HG03280 (cell line): Measurements from ENCODE around the gene SFSWAP.

Source experiments
- ATAC-seq: cut with Tn5 transposase; IDR thresholded peaks from one replicate; pipeline ENCODE4 v1.9.1; 2021; ENCODE audit warnings: mild to moderate bottlenecking, moderate library complexity; ENCODE audit not compliant: unreplicated experiment

The SFSWAP gene

GRCh38 chr12:131830914-131831571 is 120.2 kb downstream of the SFSWAP start:
- ATAC-seq: no peak

- ATAC-seq: no peak
Measured at GRCh38 chr12:131831635-131832041, 120.7 kb downstream of the SFSWAP start.

GRCh38 chr12:131832321-131833231 is 121.7 kb downstream of the SFSWAP start:
- ATAC-seq: no peak

DNA sequence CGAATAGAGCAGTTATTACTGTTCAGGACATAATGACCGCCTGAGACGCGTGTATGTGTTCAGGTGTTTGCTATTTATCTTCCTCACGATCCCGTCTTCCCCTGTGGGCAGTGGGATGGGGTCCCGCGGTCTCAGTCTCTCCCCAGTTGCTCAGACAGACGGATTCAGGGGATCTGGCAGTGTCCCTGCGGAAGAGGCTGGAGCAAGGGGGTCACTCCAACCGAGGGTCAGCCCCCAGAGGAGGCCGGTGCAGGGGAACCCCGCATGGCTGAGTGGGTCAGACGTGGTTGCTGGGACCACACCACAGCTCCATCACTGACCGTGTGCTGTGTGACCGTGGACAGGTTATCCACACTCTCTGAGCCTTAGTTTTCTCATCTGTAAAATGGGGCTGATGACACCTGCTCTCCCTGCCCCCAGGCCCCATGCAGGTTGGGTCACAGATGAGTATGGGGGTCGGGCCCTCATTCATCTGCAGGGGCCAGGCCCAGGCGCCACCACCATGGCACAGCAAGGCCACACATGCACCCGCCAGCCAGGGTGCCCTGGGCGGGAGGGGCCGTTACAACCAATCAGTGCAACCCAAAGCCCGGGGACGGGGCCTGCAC is 122.5 kb downstream of the SFSWAP start:
- no peak for ATAC-seq

DNA sequence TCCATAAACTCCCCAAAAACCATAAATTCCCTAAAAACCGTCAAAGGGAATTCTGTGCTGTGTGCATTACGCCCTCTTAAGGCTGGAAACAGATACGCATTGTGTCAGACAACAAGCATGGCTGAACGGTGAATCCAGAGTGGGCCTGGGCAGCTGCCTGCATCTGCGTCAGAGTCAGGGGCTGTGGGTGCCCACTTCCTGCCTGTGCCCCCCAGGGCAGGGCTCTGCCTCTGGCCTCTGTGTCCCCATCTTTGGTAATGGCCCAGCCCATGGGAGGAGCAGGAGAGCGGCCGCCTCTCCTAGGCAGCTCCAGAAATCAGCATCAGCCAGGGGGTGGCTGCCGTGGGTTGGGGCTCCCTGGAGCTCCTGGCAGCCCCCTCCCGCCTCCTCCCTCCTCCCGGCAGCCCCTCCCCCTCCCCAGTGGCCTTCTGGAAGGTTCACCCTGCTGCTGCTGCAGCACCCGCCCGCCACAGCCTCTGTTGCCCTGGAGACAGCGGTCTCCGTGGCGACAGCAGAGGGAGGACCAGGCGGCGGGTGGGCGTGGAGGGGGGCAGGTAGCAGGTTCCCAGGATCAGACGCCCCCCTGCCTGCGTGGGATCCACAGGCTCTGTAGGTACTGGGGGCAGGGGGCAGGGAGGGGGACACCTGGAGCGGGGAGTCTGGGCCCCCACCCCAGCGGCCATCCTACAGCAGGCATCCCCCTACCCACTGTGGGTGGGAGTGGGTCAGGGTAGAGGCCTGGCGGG is 123.2 kb downstream of the SFSWAP start:
- no peak for ATAC-seq

DNA sequence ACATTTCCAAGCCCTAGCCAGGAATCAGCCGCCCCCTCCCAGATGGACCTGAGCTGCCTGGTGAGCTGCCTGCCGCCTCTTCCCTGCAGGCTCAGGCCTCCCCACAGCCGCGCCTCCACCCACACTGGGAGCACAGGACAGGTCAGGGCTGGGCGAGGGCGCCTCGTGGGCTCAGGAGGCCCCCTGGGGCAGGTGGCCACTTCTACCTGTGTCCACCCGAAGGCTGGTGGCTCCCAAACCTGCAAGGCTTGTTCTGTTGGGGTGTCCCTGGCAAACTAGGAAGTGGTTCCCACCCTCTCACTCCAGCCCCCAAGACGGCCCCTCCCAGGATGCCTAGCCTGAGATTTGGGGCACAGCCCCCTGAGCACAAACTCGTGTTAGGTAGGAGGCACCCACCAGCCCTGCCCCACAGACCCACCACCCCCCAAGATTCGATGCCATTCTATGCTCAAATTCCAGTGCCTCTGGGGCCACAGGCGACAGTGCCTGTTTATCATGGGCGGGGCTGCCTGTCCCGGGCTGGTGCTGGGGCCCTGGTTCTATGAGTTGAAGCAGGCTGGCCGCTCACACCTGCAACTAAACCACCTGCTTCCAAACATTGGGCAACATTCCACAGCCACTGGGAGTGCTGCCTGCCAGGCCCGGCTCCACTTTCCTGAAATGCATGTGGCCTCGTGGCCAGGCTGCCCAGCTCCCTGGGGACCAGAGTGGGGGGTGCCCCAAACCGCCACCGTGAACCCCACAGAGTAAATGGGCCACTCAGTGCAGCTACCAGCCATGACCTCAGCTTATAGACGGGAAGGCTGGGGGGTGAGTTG is 124.1 kb downstream of the SFSWAP start:
- no peak for ATAC-seq

DNA sequence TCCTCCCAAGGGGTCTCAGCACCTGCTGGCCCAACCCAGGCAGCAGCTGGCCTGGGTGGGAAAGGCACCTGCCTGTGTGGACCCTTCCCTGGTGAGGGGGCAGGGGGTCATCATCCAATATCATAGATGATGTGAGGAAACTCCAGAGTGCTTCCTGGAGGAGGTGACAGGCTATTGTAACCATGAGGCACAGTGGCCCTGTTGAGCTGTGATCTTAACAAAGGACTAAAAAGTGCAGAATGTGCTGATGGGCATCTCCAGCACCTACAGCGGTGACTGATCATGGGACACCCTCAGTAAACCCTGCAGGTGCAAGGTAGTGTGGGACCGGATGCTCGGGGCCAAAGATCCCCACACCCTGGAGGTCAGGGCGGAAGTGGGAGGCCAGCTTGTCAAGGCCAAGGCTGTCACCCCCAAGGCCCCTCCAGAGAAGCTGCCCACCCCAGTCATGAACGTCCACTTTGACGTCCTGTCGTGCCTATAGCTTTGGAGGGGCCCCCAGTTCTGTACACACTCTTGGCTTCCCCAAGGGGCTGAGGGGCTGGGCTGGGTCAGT is 124.8 kb downstream of the SFSWAP start:
- ATAC-seq: no peak

DNA sequence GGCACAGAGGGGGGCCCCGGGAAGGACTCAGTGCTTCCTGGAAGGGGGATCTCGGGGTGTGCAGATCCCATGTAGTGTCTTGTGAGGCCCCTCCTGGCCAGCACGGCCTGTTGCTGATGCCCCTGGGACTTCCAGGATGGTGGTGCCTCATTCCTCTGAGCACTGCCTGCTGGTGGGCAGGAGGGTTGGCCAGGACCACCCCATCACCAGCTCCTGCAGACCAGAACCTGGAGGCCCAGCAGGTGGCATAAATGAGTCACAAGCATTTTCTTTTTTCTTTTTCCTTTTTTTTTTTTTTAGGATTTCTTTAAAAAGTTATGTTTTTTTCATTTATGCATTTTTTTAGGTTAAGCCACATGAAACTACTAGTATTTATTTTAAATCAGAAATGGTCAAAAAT is 125.3 kb downstream of the SFSWAP start:
- no peak for ATAC-seq

- ATAC-seq: no peak
Measured at GRCh38 chr12:131836714-131837397, 126.0 kb downstream of the SFSWAP start.

- no peak for ATAC-seq
Measured at GRCh38 chr12:131840643-131841416, 129.9 kb downstream of the SFSWAP start.

GRCh38 chr12:131841547-131841946 is 130.7 kb downstream of the SFSWAP start:
- ATAC-seq: no peak

- ATAC-seq: no peak
Measured at GRCh38 chr12:131842169-131842568, 131.3 kb downstream of the SFSWAP start.

DNA sequence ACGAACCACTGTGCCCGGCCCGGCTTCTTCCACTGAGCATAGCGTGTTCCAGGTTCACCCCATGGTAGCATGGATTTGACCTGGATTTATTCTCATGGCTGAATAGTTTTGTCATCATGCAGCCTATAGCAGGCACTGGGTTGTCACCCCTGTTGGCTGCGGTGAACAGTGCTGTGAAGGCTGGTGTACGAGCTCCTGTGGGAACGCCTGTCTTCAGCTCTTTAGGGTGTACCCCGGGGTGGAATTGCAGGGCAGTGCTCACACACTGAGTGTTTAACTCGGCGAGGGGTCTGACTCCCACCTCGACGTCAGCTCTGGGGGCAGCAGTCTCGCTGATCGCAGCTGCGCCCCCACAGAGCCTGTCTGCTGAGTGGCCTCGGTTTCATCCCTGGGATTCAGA is 132.6 kb downstream of the SFSWAP start:
- no peak for ATAC-seq

- no peak for ATAC-seq
Measured at GRCh38 chr12:131844140-131844539, 133.2 kb downstream of the SFSWAP start.

GRCh38 chr12:131844656-131845055 is 133.8 kb downstream of the SFSWAP start:
- ATAC-seq: no peak

- ATAC-seq: no peak
Measured at GRCh38 chr12:131845121-131845520, 134.2 kb downstream of the SFSWAP start.

GRCh38 chr12:131847456-131847855 is 136.6 kb downstream of the SFSWAP start:
- no peak for ATAC-seq

- ATAC-seq: no peak
Measured at GRCh38 chr12:131848753-131849152, 137.9 kb downstream of the SFSWAP start.
